Subcutaneous adipose tissue (tissue), 4 donors: ENCODE data around the gene DISC1. TPM values are rescaled to one million over a fixed set of nuclear protein-coding genes. Genes with fewer than 3 reads are reported as not detected.

ENCODE experiments used
- total RNA-seq, 4 donors: library from RNA; depleted of rRNA; stranded (reverse); fragments of >200 nt; gene quantifications; one replicate each; pipeline ENCODE4 v1.1.0, GENCODE V29; 2016
- TF ChIP-seq, protein P1 (sequence below): fragments of 450-650 bp; IDR thresholded peaks from one replicate; pipeline ENCODE4 v1.5.1; 2016; ENCODE audit warnings: low read depth, mild to moderate bottlenecking, control low read depth, antibody characterized with exemption, moderate library complexity

DISC1 gene
- total RNA-seq, 4 donors from 2014 or later = 9.8 to 21.6 (median 19.7) TPM

DNA sequence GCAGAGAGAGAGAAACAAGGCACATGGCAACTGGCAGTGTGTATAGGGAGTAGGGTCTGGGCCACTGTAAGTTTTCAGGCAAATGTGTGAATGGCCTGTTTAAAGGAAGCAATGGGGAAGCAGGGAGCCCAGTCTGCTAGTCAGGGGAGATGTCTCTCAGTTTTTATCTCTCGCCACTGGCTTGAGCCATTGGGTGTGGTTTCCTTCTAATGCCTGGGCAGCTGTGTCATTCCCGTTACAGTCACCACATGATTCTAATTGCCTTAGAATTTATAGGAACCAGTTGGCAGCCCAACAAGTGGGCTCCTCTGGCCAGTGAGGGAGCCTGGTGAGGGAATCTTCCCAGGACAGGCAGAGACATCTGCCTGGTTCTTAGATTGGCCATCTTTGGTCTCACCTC, 182.4 kb downstream of the DISC1 start:
- TF ChIP-seq, protein P1, sequence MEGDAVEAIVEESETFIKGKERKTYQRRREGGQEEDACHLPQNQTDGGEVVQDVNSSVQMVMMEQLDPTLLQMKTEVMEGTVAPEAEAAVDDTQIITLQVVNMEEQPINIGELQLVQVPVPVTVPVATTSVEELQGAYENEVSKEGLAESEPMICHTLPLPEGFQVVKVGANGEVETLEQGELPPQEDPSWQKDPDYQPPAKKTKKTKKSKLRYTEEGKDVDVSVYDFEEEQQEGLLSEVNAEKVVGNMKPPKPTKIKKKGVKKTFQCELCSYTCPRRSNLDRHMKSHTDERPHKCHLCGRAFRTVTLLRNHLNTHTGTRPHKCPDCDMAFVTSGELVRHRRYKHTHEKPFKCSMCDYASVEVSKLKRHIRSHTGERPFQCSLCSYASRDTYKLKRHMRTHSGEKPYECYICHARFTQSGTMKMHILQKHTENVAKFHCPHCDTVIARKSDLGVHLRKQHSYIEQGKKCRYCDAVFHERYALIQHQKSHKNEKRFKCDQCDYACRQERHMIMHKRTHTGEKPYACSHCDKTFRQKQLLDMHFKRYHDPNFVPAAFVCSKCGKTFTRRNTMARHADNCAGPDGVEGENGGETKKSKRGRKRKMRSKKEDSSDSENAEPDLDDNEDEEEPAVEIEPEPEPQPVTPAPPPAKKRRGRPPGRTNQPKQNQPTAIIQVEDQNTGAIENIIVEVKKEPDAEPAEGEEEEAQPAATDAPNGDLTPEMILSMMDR = no peak

DNA sequence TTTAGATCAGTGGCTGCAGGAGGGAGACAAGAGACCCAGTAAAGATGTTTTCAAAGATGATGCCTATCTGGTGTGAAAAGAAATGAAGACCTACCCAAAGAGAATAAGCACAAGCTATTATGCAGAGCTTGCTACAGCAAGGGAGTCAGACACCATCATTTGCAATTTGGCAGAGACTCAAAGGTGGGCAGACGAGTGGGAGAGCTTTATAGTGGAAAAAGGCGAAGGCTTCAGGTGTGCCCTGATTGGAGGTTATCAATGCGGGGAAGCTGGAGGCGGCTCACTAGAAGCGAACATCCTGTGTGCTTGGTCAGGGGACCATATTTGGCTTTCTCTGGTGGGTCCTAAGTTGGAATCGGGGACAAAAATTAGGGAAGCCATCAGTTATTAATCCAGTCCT, 183.8 kb downstream of the DISC1 start:
- TF ChIP-seq, protein P1 = no peak

DNA sequence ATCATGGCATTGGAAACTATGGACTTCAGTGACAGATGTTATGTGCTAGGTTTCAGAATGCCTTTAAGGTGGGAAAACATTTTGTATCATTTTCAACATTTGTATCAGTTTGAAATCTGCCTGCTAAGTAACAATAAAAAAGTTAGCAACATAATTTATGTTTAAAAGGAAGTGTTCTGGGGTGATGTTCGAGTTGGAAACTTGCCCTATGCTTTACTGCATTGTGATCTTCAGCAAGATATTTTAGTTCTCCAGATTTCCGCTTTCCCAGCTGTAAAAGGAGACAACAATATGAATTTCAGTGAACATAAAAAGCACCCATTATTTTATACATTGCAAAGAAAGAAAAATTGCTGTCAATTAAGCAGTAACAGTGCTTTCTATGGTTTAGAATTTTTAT, 187.4 kb downstream of the DISC1 start:
- TF ChIP-seq, protein P1 = no peak

DNA sequence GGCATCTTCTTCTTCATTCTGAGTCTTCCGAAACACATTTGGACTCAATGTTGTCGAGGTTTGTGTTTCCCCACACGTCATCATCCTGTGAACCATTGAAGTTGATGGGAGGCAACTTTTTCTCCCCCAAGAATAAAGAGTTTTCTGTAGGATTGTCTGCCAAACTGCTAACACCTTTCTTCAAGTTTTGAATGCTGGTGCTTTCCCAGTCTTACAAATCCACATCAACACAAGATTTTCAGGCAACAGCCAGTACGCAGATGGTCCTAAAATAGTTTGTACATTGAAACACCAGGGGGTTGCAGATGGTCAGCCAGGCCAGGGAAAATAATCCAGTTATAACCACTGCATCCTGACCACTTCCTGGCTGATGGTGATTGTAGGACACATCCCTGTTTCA, 187.9 kb downstream of the DISC1 start:
- TF ChIP-seq, protein P1 = no peak

DNA sequence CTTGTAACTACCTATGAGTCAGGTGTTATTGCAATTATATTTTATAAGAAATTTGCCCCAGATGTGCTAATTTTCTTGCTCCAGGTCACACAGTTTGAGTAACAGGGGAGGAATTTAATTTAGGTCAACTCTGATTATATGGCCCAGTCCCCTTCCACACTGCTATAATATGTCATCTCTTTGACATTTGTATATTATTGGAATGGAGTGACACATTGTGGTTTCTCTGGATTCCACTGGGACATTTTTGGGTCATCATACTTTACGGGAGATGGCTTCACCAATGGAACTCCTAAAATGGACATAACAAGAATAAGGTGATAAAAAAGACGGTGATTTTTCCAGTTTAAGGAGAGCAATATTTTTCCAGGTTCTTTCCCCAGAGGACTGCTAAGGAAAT, 191.2 kb downstream of the DISC1 start:
- TF ChIP-seq, protein P1 = no peak

DNA sequence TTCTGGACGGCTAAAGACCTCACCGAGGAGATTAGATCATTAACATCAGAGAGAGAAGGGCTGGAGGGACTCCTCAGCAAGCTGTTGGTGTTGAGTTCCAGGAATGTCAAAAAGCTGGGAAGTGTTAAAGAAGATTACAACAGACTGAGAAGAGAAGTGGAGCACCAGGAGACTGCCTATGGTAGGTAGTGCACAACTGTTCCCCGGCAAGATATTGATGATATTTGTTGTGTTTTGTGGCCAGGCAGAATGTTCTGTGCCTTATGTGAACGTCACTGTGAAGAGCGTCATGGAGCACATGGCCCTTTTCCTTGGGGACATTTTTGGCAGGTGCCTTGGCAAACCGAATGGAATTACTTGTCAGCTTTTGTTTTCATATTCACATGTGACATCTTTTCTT, 191.7 kb downstream of the DISC1 start:
- TF ChIP-seq, protein P1 = no peak

DNA sequence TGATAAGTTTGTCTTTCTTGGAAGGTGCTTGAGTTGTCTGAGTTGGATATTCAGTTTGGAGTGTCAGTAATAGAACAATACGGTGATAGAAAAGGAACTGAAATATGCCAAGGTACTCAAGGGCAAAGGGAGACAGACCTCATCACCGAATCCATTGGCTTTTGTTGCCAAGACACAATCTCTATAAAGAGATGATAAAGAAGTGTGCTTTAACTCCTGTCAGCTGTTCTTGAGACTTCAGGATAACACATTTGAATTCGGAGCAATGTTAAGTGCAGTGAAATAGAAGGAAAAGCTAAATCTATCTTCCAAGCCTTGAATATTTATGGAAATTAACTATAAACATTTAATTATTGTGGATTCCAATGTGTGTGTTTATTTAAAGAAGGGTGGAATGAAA, 194.7 kb downstream of the DISC1 start:
- TF ChIP-seq, protein P1 = no peak
